Ovary (tissue), 9 donors: ENCODE data around the gene AKR1E2. TPM values are rescaled to one million over a fixed set of nuclear protein-coding genes. Genes with fewer than 3 reads are reported as not detected.

ENCODE experiments used
- DNase-seq, 5 donors: peaks; one replicate each; pipeline ENCODE4 v3.0.0-alpha.2; 2019 to 2020
- H3K27ac ChIP-seq, 2 donors: fragments of 200-600 bp; one replicate each; pipeline versions ENCODE4 v1.5.1 to v1.8.0; 2019 to 2022
- H3K27me3 ChIP-seq: fragments of 200-600 bp; one replicate; pipeline ENCODE4 v1.8.0; 2022
- H3K36me3 ChIP-seq: fragments of 200-600 bp; sonication (generic); one replicate; pipeline ENCODE4 v1.5.1; 2019
- H3K4me1 ChIP-seq: one replicate; pipeline ENCODE4 v1.8.1; 2013; ENCODE audit warnings: mild to moderate bottlenecking, moderate library complexity; ENCODE audit not compliant: insufficient read depth
- H3K4me3 ChIP-seq: fragments of 200-600 bp; sonication (generic); one replicate; pipeline ENCODE4 v1.5.1; 2017
- H3K9me3 ChIP-seq, 2 donors: fragments of 200-600 bp in 1 of 2; sonication (generic) in 1 of 2; one replicate each; pipeline versions ENCODE4 v1.5.1 to v1.8.1; 2013 to 2019; ENCODE audit warnings: mild to moderate bottlenecking in 1 of 2, moderate library complexity in 1 of 2
- EP300 ChIP-seq: sonication (generic); formaldehyde crosslinking; IDR thresholded peaks from one replicate; pipeline ENCODE4 v1.6.1; 2017; ENCODE audit warnings: antibody characterized with exemption
- POLR2A ChIP-seq: fragments of 450-650 bp; IDR thresholded peaks from one replicate; pipeline ENCODE4 v1.6.1; 2017; ENCODE audit warnings: antibody characterized with exemption, mild to moderate bottlenecking, moderate library complexity
- WGBS, 3 donors: extraction: QIAGEN DNeasy Blood & Tissue Kit in 1 of 3; methylation state at CpG; one replicate each; pipeline versions ENCODE4 v1.1.5 to v1.1.7; 2013 to 2017; 5-methylcytosine and 5-hydroxymethylcytosine counted together
- intact Hi-C, 4 donors: fragments of 100-400 bp; cut with DNase I; formaldehyde crosslinking; loops; one replicate each; pipeline versions ENCODE4 v1.11.0 to v1.15.1; 2022 to 2023
- polyA plus RNA-seq, 2 donors: library from polyadenylated mRNA; stranded (reverse); fragments of 200-250 nt in 1 of 2; fragments of 350-450 nt in 1 of 2; fragmentation: Illumina TruSeq in 1 of 2; extraction: RNeasy Lipid Tissue Mini Kit (QIAGEN cat#74804) in 1 of 2; gene quantifications; one replicate each; pipeline ENCODE4 v1.2.3, GENCODE V29; 2013 to 2014
- total RNA-seq, 7 donors: library from RNA; depleted of rRNA in 2 of 7; stranded (reverse); fragments of >200 nt in 2 of 7; fragmentation: NEBNext Ultra II Directional in 3 of 7; extraction: Animal tissue kit (Norgen Biotek cat#: 25700) in 3 of 7; gene quantifications; one replicate each; pipeline versions ENCODE4 v1.1.0 to v1.2.4, GENCODE V29; 2016 to 2023
- TF ChIP-seq, protein P1 (sequence below), 3 donors: fragments of 450-650 bp in 2 of 3; fragments of 200-600 bp in 1 of 3; IDR thresholded peaks; one replicate each; pipeline versions ENCODE4 v1.5.1 to v1.8.0; 2016 to 2022; ENCODE audit warnings: antibody characterized with exemption in 3 of 3, mild to moderate bottlenecking in 1 of 3
- donor health status: DM: no; HTN: no; CAD: no; lungs with moderate emphysema.
- donor health status: DM: no; HTN: no; CAD: no.
- donor health status: Bipolar disorder and iron deficiency.
- donor health status: DM: yes; HTN: yes; CAD: no.
- donor health status: DM: no; HTN: no; CAD: no.
- donor health status: DM: yes; HTN: yes; CAD: no.

Gene AKR1E2
- total and polyA plus RNA-seq, 9 donors: 1.3 to 8.1 (median 4.4) TPM

DNA sequence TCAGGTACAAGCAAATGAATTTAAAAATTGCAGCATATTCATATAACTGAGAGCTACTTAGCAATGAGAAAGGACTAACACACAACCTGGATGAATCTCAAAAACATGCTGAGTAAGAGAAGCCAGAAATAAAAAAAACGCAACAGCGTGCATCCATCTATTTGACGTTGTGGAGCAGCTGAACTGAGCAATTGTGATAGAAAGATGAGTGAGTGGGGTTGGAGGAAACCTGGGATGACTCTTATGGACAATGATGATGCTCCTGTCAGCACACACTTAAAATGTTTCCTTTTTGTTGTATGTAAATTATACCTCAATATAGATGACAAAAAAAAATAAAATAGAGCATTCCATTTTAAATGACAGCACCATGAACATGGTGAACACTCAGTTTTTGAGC is 36.0 kb upstream of the AKR1E2 start:
- Histone ChIP-seq H3K9me3 (no peaks in the 10 kb centered on the region), H3K4me3 (no peak overlapping the region), H3K27ac (no peak overlapping the region), H3K36me3 (no peaks in the 10 kb centered on the region), H3K27me3 (no peaks in the 10 kb centered on the region), H3K4me1 (no peaks in the 10 kb centered on the region)
- intact Hi-C loops: no loop called here
- no peak for DNase-seq
- 71 to 84% (median 82%) methylated on average over 3 of the region's 3 CpGs for WGBS, 3 donors
- TF ChIP-seq, protein P1, sequence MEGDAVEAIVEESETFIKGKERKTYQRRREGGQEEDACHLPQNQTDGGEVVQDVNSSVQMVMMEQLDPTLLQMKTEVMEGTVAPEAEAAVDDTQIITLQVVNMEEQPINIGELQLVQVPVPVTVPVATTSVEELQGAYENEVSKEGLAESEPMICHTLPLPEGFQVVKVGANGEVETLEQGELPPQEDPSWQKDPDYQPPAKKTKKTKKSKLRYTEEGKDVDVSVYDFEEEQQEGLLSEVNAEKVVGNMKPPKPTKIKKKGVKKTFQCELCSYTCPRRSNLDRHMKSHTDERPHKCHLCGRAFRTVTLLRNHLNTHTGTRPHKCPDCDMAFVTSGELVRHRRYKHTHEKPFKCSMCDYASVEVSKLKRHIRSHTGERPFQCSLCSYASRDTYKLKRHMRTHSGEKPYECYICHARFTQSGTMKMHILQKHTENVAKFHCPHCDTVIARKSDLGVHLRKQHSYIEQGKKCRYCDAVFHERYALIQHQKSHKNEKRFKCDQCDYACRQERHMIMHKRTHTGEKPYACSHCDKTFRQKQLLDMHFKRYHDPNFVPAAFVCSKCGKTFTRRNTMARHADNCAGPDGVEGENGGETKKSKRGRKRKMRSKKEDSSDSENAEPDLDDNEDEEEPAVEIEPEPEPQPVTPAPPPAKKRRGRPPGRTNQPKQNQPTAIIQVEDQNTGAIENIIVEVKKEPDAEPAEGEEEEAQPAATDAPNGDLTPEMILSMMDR (IDR thresholded peaks at IDR 0.05): no peak
- no peak for TF ChIP-seq EP300
- no peak for TF ChIP-seq POLR2A

- no peaks in the 10 kb centered on the region for H3K27me3 ChIP-seq
- intact Hi-C loops: no loop called here
- no peak overlapping the region for H3K4me3 ChIP-seq
- DNase-seq: no peak
- WGBS, 3 donors: 22 to 39% (median 30%) methylated on average over 4 of the region's 4 CpGs
- no peaks in the 10 kb centered on the region for H3K9me3 ChIP-seq
- H3K36me3 ChIP-seq: no peaks in the 10 kb centered on the region
- no peak overlapping the region for H3K27ac ChIP-seq
- H3K4me1 ChIP-seq: no peaks in the 10 kb centered on the region
- TF ChIP-seq, protein P1 (IDR thresholded peaks at IDR 0.05): no peak
- TF ChIP-seq POLR2A: no peak
- TF ChIP-seq EP300: no peak
Measured at GRCh38 chr10:4790922-4791321, 35.1 kb upstream of the AKR1E2 start.

DNA sequence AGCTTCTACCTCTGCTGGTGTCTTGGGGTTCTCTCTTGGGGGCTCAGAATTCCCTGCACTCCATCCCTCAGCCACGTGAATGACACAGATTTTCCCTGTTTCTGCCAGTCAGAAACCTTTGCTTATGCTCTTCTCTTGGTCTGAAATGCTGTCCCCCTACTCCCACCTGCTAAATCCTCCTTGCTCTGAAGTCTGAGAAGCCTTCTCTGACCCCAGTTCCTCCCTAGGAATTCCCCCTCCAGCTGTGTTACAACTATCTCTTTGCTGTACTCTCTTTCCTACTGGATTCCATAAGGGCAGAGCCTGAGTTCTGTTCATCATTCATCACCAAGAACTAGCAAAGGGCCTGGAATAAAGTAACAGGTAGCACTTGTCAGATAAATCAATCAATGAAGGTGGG is 33.6 kb upstream of the AKR1E2 start:
- intact Hi-C loops: no loop called here
- Histone ChIP-seq H3K4me3 (no peak overlapping the region), H3K4me1 (no peaks in the 10 kb centered on the region), H3K36me3 (no peaks in the 10 kb centered on the region), H3K27ac (no peak overlapping the region), H3K9me3 (no peaks in the 10 kb centered on the region), H3K27me3 (no peaks in the 10 kb centered on the region)
- 13 to 31% (median 23%) methylated on average over 1 of the region's 1 CpG for WGBS, 3 donors
- TF ChIP-seq, protein P1 (IDR thresholded peaks at IDR 0.05): no peak
- TF ChIP-seq EP300 (no peak), POLR2A (no peak)
- no peak for DNase-seq

GRCh38 chr10:4801405-4801804 is 24.6 kb upstream of the AKR1E2 start:
- TF ChIP-seq, protein P1 (IDR thresholded peaks at IDR 0.05): no peak
- TF ChIP-seq EP300: no peak
- TF ChIP-seq POLR2A: no peak
- H3K9me3 ChIP-seq: no peaks in the 10 kb centered on the region

More at GRCh38 chr10:4801405-4801804, 24.6 kb upstream of the AKR1E2 start:
- DNase-seq: no peak
- no peaks in the 10 kb centered on the region for H3K4me1 ChIP-seq
- intact Hi-C loops: no loop called here
- no peaks in the 10 kb centered on the region for H3K27me3 ChIP-seq
- WGBS, 3 donors: 79 to 86% (median 82%) methylated on average over 3 of the region's 3 CpGs
- H3K27ac ChIP-seq: no peak overlapping the region
- H3K4me3 ChIP-seq: no peak overlapping the region
- H3K36me3 ChIP-seq: no peaks in the 10 kb centered on the region
